ENCODE data around the gene TIMM21. TPM values are rescaled to one million over a fixed set of nuclear protein-coding genes. Genes with fewer than 3 reads are reported as not detected.

The TIMM21 gene
- total RNA-seq, 4 donors from 2014 or later, result 32.7 to 38.3 (median 35.5) TPM

- WGBS, 2 donors (ENCODE audit: low coverage in 1 of 2), result 46 to 64% methylated on average over 5 to 10 of the region's 10 CpGs
- Histone ChIP-seq H3K4me1 (no peaks in the 10 kb centered on the region), H3K27ac (no peak overlapping the region), H3K4me3 (no peak overlapping the region), H3K36me3 (no peaks in the 10 kb centered on the region), H3K9me3 (no peaks in the 10 kb centered on the region), H3K27me3 (no peaks in the 10 kb centered on the region)
- TF ChIP-seq POLR2A (IDR thresholded peaks at IDR 0.05), result no peak
- no peak for TF ChIP-seq EP300 (IDR thresholded peaks at IDR 0.05)
- TF ChIP-seq CTCF (IDR thresholded peaks at IDR 0.05), result no peak
- no peak for TF ChIP-seq POLR2AphosphoS5 (IDR thresholded peaks at IDR 0.05)
- ATAC-seq, result no peak
Observed at GRCh38 chr18:74126684-74127655, 21.4 kb upstream of the TIMM21 start.

GRCh38 chr18:74128159-74128558 is 20.2 kb upstream of the TIMM21 start:
- Histone ChIP-seq H3K9me3 (no peaks in the 10 kb centered on the region), H3K36me3 (no peaks in the 10 kb centered on the region), H3K4me1 (no peaks in the 10 kb centered on the region), H3K27me3 (no peaks in the 10 kb centered on the region), H3K4me3 (no peak overlapping the region), H3K27ac (no peak overlapping the region)
- 66 to 81% methylated on average over 3 of the region's 3 CpGs for whole genome bisulfite sequencing, 2 donors (ENCODE audit: low coverage in 1 of 2)
- ATAC-seq, result no peak
- TF ChIP-seq POLR2A (IDR thresholded peaks at IDR 0.05) (no peak), CTCF (IDR thresholded peaks at IDR 0.05) (no peak), POLR2AphosphoS5 (IDR thresholded peaks at IDR 0.05) (no peak), EP300 (IDR thresholded peaks at IDR 0.05) (no peak)

GRCh38 chr18:74131124-74131523 is 17.2 kb upstream of the TIMM21 start:
- no peaks in the 10 kb centered on the region for H3K36me3 ChIP-seq
- 67 to 75% methylated on average over 2 to 3 of the region's 3 CpGs for WGBS, 2 donors (ENCODE audit: low coverage in 1 of 2)
- H3K27me3 ChIP-seq, result peaks cover 3% of the 10 kb centered on the region
- no peak overlapping the region for H3K4me3 ChIP-seq
- H3K9me3 ChIP-seq, result no peaks in the 10 kb centered on the region
- H3K27ac ChIP-seq, result no peak overlapping the region
- no peak for TF ChIP-seq CTCF (IDR thresholded peaks at IDR 0.05)
- TF ChIP-seq POLR2A (IDR thresholded peaks at IDR 0.05), result no peak
- H3K4me1 ChIP-seq, result no peaks in the 10 kb centered on the region
- no peak for ATAC-seq

GRCh38 chr18:74132201-74132600 is 16.1 kb upstream of the TIMM21 start:
- Histone ChIP-seq H3K4me1 (no peaks in the 10 kb centered on the region), H3K4me3 (no peak overlapping the region), H3K36me3 (no peaks in the 10 kb centered on the region), H3K9me3 (no peaks in the 10 kb centered on the region), H3K27ac (no peak overlapping the region), H3K27me3 (peaks cover 5% of the 10 kb centered on the region)
- ATAC-seq, result no peak
- WGBS, 2 donors (ENCODE audit: low coverage in 1 of 2), result 29 to 43% methylated on average over 3 of the region's 3 CpGs
- no peak for TF ChIP-seq CTCF (IDR thresholded peaks at IDR 0.05)
- no peak for TF ChIP-seq EP300 (IDR thresholded peaks at IDR 0.05)

GRCh38 chr18:74137920-74138538 is 10.3 kb upstream of the TIMM21 start:
- Histone ChIP-seq H3K9me3 (no peaks in the 10 kb centered on the region), H3K27me3 (peaks cover 17% of the 10 kb centered on the region), H3K27ac (no peak overlapping the region), H3K36me3 (no peaks in the 10 kb centered on the region), H3K4me1 (no peaks in the 10 kb centered on the region), H3K4me3 (no peak overlapping the region)
- no peak for ATAC-seq
- WGBS, 2 donors (ENCODE audit: low coverage in 1 of 2), result 81 to 83% methylated on average over 5 to 10 of the region's 12 CpGs
- TF ChIP-seq POLR2A (IDR thresholded peaks at IDR 0.05) (no peak), POLR2AphosphoS5 (IDR thresholded peaks at IDR 0.05) (no peak), EP300 (IDR thresholded peaks at IDR 0.05) (no peak), CTCF (IDR thresholded peaks at IDR 0.05) (no peak)

Data from gastroesophageal sphincter (tissue), 4 donors.